Measurements from ENCODE around the gene GALNT12. TPM values are rescaled to one million over a fixed set of nuclear protein-coding genes. Genes with fewer than 3 reads are reported as not detected.

Gene GALNT12
- total and polyA plus RNA-seq, 2 experiments from 2014 or later: 13.9 to 16.4 TPM

DNA sequence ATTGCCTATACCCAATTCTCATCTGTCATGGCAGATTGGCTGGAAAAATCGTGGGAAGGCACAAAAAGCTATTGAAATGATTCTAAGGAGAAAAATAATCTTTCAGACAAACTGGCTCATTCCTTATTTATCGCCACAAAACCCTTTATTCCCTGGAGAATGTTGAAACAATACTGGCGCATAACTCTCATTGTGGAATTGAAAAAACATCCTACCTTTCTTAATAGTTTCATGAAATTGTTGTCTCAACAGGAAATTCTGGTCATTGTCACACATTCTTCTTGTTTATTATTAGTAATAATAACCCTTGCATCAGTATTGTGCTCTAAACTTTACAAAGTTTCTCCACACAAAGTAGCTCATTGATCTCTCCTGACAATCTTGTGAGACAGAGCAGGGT, 87.3 kb downstream of the GALNT12 start:
- H3K27me3 ChIP-seq: no peaks in the 10 kb centered on the region
- H3K4me2 ChIP-seq: no peak overlapping the region
- H4K20me1 ChIP-seq (ENCODE audit: insufficient read depth, poor library complexity, severe bottlenecking): no peaks in the 10 kb centered on the region
- no peak for TF ChIP-seq EZH2 (IDR thresholded peaks at IDR 0.05; ENCODE audit: borderline replicate concordance)
- no peak for TF ChIP-seq EZH2phosphoT487 (IDR thresholded peaks at IDR 0.05; ENCODE audit: low read depth, severe bottlenecking, unreplicated experiment)
- no peak for TF ChIP-seq CTCF (IDR thresholded peaks at IDR 0.05; ENCODE audit: poor library complexity)
- peaks cover 3% of the 10 kb centered on the region for H3K4me1 ChIP-seq (ENCODE audit: insufficient read depth)
- no peak for DNase-seq (ENCODE audit: low spot score)
- H2AFZ ChIP-seq: no peak overlapping the region
- no peaks in the 10 kb centered on the region for H3K9me2 ChIP-seq (replicated peaks; ENCODE audit: insufficient read depth)
- H3K9me3 ChIP-seq (ENCODE audit: low read depth): peaks cover 5% of the 10 kb centered on the region
- WGBS (ENCODE audit: low lambda C conversion rate, missing lambda C conversion rate): 89% methylated on average over 3 of the region's 3 CpGs
- no peaks in the 10 kb centered on the region for H3K79me2 ChIP-seq
- no peak overlapping the region for H3K27ac ChIP-seq
- H3K4me3 ChIP-seq: no peak overlapping the region
- no peaks in the 10 kb centered on the region for H3K36me3 ChIP-seq (replicated peaks; ENCODE audit: insufficient read depth, low read depth)

DNA sequence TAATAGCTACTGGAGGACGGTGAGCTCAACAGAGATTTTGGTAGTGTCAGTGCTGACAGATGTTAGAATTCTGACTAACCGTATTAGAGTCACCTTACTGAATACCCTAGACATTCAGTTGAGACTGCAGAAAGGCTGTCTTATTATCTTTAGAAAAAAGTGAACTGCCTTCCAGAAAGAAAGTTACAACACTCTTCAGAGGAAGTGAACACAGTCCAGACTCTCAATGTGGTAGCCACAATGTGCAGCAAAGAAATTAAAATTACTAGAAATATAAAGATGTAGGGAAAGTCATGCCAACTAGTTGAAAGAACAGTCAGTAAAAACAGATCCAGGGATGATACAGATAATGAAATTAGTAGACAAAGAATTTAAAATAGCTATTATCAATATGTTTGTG, 89.2 kb downstream of the GALNT12 start:
- H3K9me3 ChIP-seq (ENCODE audit: low read depth): peaks cover 5% of the 10 kb centered on the region
- 96% methylated on average over 2 of the region's 2 CpGs for WGBS (ENCODE audit: low lambda C conversion rate, missing lambda C conversion rate)

DNA sequence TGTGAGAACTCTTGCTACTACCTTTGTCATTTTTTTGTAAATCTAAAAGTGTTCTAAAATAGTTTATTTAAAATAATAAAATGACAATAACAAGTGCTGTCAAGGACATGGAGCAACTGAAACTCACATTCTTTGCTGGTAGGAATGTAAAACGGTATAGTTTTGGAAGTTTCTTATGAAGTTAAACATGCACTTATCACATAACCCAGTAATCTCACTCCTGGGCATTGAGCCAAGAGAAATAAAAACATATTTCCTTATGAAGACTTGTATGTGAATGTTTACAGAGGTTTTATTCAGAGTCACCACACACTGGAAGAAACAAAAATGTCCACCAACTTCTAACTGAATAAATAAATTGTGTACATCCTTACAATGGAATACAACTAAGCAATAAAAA, 90.3 kb downstream of the GALNT12 start:
- 62% methylated on average over 1 of the region's 1 CpG for WGBS (ENCODE audit: low lambda C conversion rate, missing lambda C conversion rate)
- H3K36me3 ChIP-seq (replicated peaks; ENCODE audit: insufficient read depth, low read depth): no peaks in the 10 kb centered on the region
- TF ChIP-seq EZH2phosphoT487 (IDR thresholded peaks at IDR 0.05; ENCODE audit: low read depth, severe bottlenecking, unreplicated experiment) (no peak), EZH2 (IDR thresholded peaks at IDR 0.05; ENCODE audit: borderline replicate concordance) (no peak), CTCF (IDR thresholded peaks at IDR 0.05; ENCODE audit: poor library complexity) (no peak)

More for the DNA sequence above, 89.2 kb downstream of the GALNT12 start:
- H3K4me1 ChIP-seq (ENCODE audit: insufficient read depth): peaks cover 6% of the 10 kb centered on the region
- H3K79me2 ChIP-seq: no peaks in the 10 kb centered on the region
- no peak overlapping the region for H3K27ac ChIP-seq
- H3K4me3 ChIP-seq: no peak overlapping the region
- no peaks in the 10 kb centered on the region for H3K36me3 ChIP-seq (replicated peaks; ENCODE audit: insufficient read depth, low read depth)
- H4K20me1 ChIP-seq (ENCODE audit: insufficient read depth, poor library complexity, severe bottlenecking): no peaks in the 10 kb centered on the region
- no peak overlapping the region for H3K4me2 ChIP-seq
- no peak for DNase-seq (ENCODE audit: low spot score)
- H3K9me2 ChIP-seq (replicated peaks; ENCODE audit: insufficient read depth): no peaks in the 10 kb centered on the region
- H3K27me3 ChIP-seq: no peaks in the 10 kb centered on the region
- TF ChIP-seq EZH2phosphoT487 (IDR thresholded peaks at IDR 0.05; ENCODE audit: low read depth, severe bottlenecking, unreplicated experiment): no peak
- TF ChIP-seq CTCF (IDR thresholded peaks at IDR 0.05; ENCODE audit: poor library complexity): no peak
- no peak for TF ChIP-seq EZH2 (IDR thresholded peaks at IDR 0.05; ENCODE audit: borderline replicate concordance)
- no peak overlapping the region for H2AFZ ChIP-seq

More for the DNA sequence above, 90.3 kb downstream of the GALNT12 start:
- Histone ChIP-seq H3K27me3 (no peaks in the 10 kb centered on the region), H3K4me3 (no peak overlapping the region), H2AFZ (no peak overlapping the region), H3K79me2 (no peaks in the 10 kb centered on the region), H3K9me2 (replicated peaks; ENCODE audit: insufficient read depth) (no peaks in the 10 kb centered on the region), H4K20me1 (ENCODE audit: insufficient read depth, poor library complexity, severe bottlenecking) (no peaks in the 10 kb centered on the region), H3K4me2 (no peak overlapping the region), H3K27ac (no peak overlapping the region), H3K9me3 (ENCODE audit: low read depth) (peaks cover 5% of the 10 kb centered on the region), H3K4me1 (ENCODE audit: insufficient read depth) (peaks cover 6% of the 10 kb centered on the region)
- DNase-seq (ENCODE audit: low spot score): no peak

Measured in hepatocyte (in vitro differentiated cells).